GM06990 (cell line): Measurements from ENCODE around the gene PGRMC2.
"Not testable (repeated sequence)": the region's sequence is repeated elsewhere in the genome, so short reads cannot be mapped to it uniquely, and the experiment has no call there.

Experiments
- DNase-seq: peaks from one replicate; pipeline ENCODE4 v3.0.0-alpha.2; 2011; ENCODE audit not compliant: insufficient read length; ENCODE audit errors: extremely low read depth
- H3K27me3 ChIP-seq: replicated peaks from 2 replicates; pipeline ENCODE4 v1.6.0; 2011; ENCODE audit warnings: low read length; ENCODE audit not compliant: control insufficient read depth, insufficient read depth
- H3K36me3 ChIP-seq: 2 replicates; pipeline ENCODE4 v1.5.1; 2011; ENCODE audit warnings: low read length; ENCODE audit not compliant: control insufficient read depth, insufficient read depth
- H3K4me3 ChIP-seq: replicated peaks from 2 replicates; pipeline ENCODE4 v1.5.1; 2011; ENCODE audit warnings: low read depth, mild to moderate bottlenecking, control low read depth, low read length
- CTCF ChIP-seq: IDR thresholded peaks from 2 replicates; pipeline ENCODE4 v1.5.1; 2011; ENCODE audit warnings: low read length, control low read depth, mild to moderate bottlenecking, inconsistent platforms; ENCODE audit not compliant: insufficient read depth, poor library complexity, severe bottlenecking

Gene PGRMC2

GRCh38 chr4:128279624-128280225 is 7.9 kb downstream of the PGRMC2 start:
- no peak for TF ChIP-seq CTCF
- Histone ChIP-seq H3K27me3 (no peaks in the 10 kb centered on the region), H3K4me3 (no peak overlapping the region), H3K36me3 (no peaks in the 10 kb centered on the region)
- no peak for DNase-seq

GRCh38 chr4:128277856-128278255 is 9.8 kb downstream of the PGRMC2 start:
- no peak for DNase-seq
- Histone ChIP-seq H3K27me3 (no peaks in the 10 kb centered on the region), H3K36me3 (no peaks in the 10 kb centered on the region), H3K4me3 (no peak overlapping the region)
- TF ChIP-seq CTCF, result no peak

- no peaks in the 10 kb centered on the region; the same call in 1 of the 2 replicates for H3K36me3 ChIP-seq
- DNase-seq, result no peak
- TF ChIP-seq CTCF, result no peak
- H3K27me3 ChIP-seq, result no peaks in the 10 kb centered on the region
- no peak overlapping the region for H3K4me3 ChIP-seq
These were observed 12.3 kb downstream of the PGRMC2 start for GRCh38 chr4:128275346-128275745.

GRCh38 chr4:128271551-128271950 is 16.1 kb downstream of the PGRMC2 start:
- Histone ChIP-seq H3K27me3 (no peaks in the 10 kb centered on the region), H3K4me3 (no peak overlapping the region), H3K36me3 (no peaks in the 10 kb centered on the region; the same call in 1 of the 2 replicates)
- no peak for DNase-seq
- TF ChIP-seq CTCF, result no peak

- DNase-seq, result no peak
- Histone ChIP-seq H3K27me3 (no peaks in the 10 kb centered on the region), H3K36me3 (no peaks in the 10 kb centered on the region; the same call in 1 of the 2 replicates), H3K4me3 (no peak overlapping the region)
- TF ChIP-seq CTCF, result no peak
These were observed 18.6 kb downstream of the PGRMC2 start for GRCh38 chr4:128268970-128269369.

- H3K36me3 ChIP-seq, result no peaks in the 10 kb centered on the region; the same call in 1 of the 2 replicates
- DNase-seq, result no peak
- no peaks in the 10 kb centered on the region for H3K27me3 ChIP-seq
- no peak for TF ChIP-seq CTCF
- no peak overlapping the region for H3K4me3 ChIP-seq
These were observed 19.9 kb downstream of the PGRMC2 start for GRCh38 chr4:128267745-128268144.

GRCh38 chr4:128267171-128267570 is 20.4 kb downstream of the PGRMC2 start:
- not testable (repeated sequence) for DNase-seq, H3K36me3 ChIP-seq, H3K4me3 ChIP-seq, H3K27me3 ChIP-seq

- H3K27me3 ChIP-seq, DNase-seq, H3K4me3 ChIP-seq, H3K36me3 ChIP-seq: not testable (repeated sequence)
These were observed 22.1 kb downstream of the PGRMC2 start for GRCh38 chr4:128265550-128265949.

- not testable (repeated sequence) for H3K4me3 ChIP-seq, H3K27me3 ChIP-seq, DNase-seq, H3K36me3 ChIP-seq
These were observed 27.7 kb downstream of the PGRMC2 start for GRCh38 chr4:128259889-128260288.
